Muscle layer of duodenum (tissue), 2 donors: Measurements from ENCODE around the gene SH2B3.

Source experiments
- H3K27ac ChIP-seq: one replicate; pipeline ENCODE4 v1.7.0; 2013; ENCODE audit warnings: mild to moderate bottlenecking, low read length
- H3K27me3 ChIP-seq: one replicate; pipeline ENCODE4 v1.7.0; 2013; ENCODE audit warnings: low read depth, mild to moderate bottlenecking, control low read depth, low read length
- H3K36me3 ChIP-seq, 2 donors: one replicate each; pipeline ENCODE4 v1.7.0; 2013; ENCODE audit warnings: low read length in 2 of 2, control low read depth in 1 of 2, mild to moderate bottlenecking in 1 of 2; ENCODE audit not compliant: insufficient read depth in 2 of 2, control insufficient read depth in 1 of 2
- H3K4me1 ChIP-seq, 2 donors: one replicate each; pipeline ENCODE4 v1.7.0; 2013; ENCODE audit warnings: low read length in 2 of 2, mild to moderate bottlenecking in 2 of 2, control low read depth in 1 of 2, moderate library complexity in 1 of 2; ENCODE audit not compliant: insufficient read depth in 2 of 2, control insufficient read depth in 1 of 2
- H3K4me3 ChIP-seq, 2 donors: one replicate each; pipeline ENCODE4 v1.7.0; 2013; ENCODE audit warnings: low read length in 2 of 2, low read depth in 1 of 2, mild to moderate bottlenecking in 1 of 2
- H3K9me3 ChIP-seq, 2 donors: one replicate each; pipeline ENCODE4 v1.7.0; 2013; ENCODE audit warnings: low read length in 2 of 2, control low read depth in 1 of 2, mild to moderate bottlenecking in 1 of 2; ENCODE audit not compliant: control insufficient read depth in 1 of 2
- donor health status: healthy.

The SH2B3 gene

DNA sequence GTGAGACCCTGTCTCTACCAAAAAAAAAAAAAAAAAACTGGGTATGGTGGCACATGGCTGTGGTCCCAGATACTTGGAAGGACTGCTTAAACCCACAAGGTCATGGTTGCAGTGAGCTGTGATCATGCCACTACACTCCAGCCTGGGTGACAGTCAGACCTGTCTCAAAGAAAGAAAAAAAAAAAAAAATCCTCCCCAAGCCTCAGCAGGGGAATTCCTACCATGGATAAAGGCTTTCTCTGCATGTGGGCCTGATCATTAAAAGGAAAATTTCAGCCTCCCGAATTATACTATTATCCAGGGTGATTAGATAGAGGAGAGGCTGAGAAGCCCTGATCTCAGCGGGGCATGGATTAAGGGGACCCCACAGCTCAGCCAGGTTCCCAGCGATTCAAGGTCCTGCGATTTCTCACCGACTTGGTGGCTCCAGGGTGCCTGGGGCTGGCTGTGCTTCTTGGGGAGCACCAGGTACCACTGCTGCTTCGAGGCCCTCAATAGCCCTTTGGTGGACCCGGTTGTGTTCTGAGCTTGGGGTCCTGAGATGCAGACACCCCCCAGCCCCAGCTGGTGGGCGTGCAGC, 5.6 kb downstream of the SH2B3 start:
- no peak overlapping the region for H3K27ac ChIP-seq
- H3K4me3 ChIP-seq, result no peak overlapping the region
- H3K27me3 ChIP-seq, result no peaks in the 10 kb centered on the region
- peaks cover 0 to 8% of the 10 kb centered on the region in 2 donors for H3K36me3 ChIP-seq
- H3K4me1 ChIP-seq, result peaks cover 18 to 61% of the 10 kb centered on the region in 2 donors
- no peaks in the 10 kb centered on the region for H3K9me3 ChIP-seq

DNA sequence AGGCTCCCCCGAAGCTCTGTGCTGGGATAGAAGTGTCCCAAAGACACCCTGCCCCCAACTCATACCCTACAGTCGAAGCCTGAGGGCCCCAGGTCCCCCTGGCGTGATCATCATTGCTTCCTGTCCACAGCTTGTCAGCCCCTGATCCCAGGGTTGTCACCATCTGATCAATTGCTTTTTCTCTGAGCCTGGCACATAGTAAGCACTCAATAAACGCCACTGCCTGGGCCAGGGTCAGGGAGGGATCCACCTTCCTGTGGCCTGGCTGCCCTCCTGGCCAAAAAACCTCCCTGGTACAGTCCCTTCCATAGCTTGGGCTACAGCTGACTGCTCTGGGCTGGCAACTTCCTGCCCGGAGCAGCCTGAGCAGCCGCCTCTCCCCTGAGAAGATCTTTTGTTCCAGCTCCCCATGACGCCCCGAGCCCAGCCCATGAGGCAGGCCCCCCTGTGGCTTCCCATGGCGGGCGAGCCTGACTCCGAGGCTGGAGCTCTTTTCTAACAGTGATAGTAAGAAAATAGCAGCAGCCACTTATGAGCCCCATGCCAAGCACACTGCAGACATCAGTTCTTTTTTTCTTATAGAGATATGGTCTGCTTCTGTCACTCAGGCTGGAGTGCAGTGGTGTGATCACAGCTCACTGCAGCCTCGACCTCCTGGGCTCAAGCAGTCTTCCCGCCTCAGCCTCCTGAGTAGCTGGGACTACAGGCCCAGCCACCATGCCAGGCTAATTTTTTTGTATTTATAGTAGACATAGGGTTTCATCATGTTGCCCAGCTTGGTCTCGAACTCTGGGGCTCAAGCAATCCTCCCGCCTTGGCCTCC, 6.5 kb downstream of the SH2B3 start:
- H3K36me3 ChIP-seq, result peaks cover 0 to 8% of the 10 kb centered on the region in 2 donors
- no peaks in the 10 kb centered on the region for H3K27me3 ChIP-seq
- H3K27ac ChIP-seq, result no peak overlapping the region
- H3K4me1 ChIP-seq, result peaks cover 18 to 53% of the 10 kb centered on the region in 2 donors
- no peaks in the 10 kb centered on the region for H3K9me3 ChIP-seq
- no peak overlapping the region for H3K4me3 ChIP-seq

DNA sequence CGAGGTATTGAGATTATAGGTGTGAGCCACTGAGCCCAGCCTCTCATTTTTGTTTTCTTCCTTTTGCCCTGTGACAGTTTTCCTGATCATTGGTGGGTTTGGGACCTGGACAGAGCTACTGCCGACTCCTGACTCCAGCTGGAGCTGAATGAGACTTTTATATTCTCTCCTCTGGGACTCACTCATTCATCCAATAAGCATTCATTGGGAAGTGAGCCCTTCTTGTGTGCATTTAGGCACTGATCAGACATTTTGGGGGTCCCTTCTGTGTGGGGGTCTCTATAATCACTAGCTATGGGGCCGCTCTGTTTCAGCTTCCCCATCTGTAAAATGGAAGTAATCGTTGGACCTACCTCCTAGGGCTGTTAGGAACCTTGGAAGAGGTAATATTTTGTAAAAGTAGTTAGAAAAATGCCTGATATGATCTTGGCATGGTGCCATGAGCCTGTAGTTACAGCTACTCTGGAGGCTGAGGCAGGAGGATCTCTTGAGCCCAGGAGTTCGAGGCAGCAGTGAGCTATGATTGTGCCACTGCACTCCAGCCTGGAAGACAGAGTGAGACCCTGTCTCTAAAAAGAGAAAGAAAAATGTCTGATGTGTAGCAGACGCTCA, 7.2 kb downstream of the SH2B3 start:
- Histone ChIP-seq H3K27me3 (no peaks in the 10 kb centered on the region), H3K9me3 (no peaks in the 10 kb centered on the region), H3K4me3 (no peak overlapping the region), H3K27ac (no peak overlapping the region), H3K4me1 (peaks cover 15 to 45% of the 10 kb centered on the region in 2 donors), H3K36me3 (peaks cover 0 to 10% of the 10 kb centered on the region in 2 donors)

DNA sequence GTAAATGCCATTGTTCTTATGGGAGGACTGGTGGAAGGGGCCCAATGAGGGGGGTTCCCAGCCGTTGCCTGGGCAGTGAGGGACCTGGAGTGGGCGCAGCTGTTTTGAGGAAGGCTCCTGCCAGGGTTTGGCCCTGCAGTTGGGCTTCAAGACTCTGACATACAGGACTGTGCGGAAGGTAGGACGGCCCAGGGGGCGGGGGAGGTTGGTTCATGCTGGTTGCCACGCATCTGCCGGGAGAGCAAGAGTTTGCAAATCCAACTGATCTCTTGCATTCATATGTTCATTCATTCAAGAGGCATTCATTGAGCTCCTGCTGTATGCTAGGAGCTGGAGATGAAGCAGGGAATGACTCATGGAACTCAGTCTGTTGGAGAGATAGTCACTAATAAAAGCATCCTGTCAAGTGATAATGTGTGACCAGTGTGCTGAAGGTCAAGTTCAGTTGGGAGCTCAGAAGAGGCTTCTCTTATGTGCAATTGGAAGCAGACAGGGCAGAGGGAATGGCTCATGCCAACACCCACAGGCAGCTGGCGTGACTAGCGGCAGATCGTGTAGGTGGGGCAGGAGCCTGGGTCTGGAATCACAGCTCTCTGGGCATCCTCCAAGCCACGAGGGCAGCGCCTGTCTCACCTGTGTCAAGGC, 7.8 kb downstream of the SH2B3 start:
- Histone ChIP-seq H3K27ac (no peak overlapping the region), H3K36me3 (peaks cover 0 to 15% of the 10 kb centered on the region in 2 donors), H3K4me3 (no peak overlapping the region), H3K9me3 (no peaks in the 10 kb centered on the region), H3K27me3 (no peaks in the 10 kb centered on the region), H3K4me1 (peaks cover 12 to 40% of the 10 kb centered on the region in 2 donors)

DNA sequence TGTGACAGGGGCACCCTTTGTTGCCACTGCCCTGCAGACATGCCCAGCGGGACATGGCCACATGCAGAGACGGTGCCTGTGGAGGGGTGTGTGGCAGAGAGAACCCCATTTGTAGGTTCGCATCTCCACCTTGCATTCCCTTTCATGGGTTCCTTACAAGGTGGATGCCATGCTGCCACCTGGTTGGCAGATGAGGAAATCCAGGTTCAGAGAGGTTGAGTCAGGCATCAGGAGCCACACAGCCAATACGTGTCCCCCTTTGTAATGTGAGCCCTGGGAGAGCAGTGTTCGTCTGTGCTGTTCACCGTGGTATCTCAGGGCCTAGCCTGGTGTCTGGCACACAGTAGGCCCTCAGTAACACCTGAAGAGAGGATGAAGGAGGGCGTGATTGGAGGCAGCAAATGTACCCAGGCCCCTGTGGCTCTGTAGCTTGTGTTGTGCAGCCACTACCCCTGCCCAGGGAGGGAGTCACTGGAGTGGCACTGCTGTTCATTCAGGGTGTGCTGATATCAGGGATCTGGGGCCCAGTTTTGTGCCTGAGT, 9.1 kb downstream of the SH2B3 start:
- no peak overlapping the region for H3K27ac ChIP-seq
- H3K4me1 ChIP-seq, result peaks cover 12 to 28% of the 10 kb centered on the region in 2 donors
- no peaks in the 10 kb centered on the region for H3K27me3 ChIP-seq
- H3K4me3 ChIP-seq, result no peak overlapping the region
- H3K36me3 ChIP-seq, result peaks cover 3 to 15% of the 10 kb centered on the region in 2 donors
- H3K9me3 ChIP-seq, result no peaks in the 10 kb centered on the region

DNA sequence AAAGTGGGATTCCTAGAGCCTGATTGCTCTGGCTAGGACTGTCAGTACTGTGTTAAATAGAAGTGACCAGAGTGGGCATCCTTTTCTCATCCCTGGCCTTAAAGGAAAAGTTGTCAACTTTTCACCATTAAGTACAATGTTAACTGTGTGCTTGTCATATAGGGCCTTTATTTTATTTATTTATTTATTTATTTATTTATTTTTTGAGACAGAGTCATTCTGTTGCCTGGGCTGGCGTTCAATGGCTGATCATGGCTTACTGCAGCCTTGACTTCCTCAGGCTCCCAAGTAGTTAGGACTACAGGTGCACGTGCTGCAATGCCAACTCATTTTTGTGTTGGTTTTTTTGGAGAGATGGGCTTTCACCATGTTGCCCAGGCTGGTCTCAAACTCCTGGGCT, 11.6 kb downstream of the SH2B3 start:
- H3K9me3 ChIP-seq, result no peaks in the 10 kb centered on the region

DNA sequence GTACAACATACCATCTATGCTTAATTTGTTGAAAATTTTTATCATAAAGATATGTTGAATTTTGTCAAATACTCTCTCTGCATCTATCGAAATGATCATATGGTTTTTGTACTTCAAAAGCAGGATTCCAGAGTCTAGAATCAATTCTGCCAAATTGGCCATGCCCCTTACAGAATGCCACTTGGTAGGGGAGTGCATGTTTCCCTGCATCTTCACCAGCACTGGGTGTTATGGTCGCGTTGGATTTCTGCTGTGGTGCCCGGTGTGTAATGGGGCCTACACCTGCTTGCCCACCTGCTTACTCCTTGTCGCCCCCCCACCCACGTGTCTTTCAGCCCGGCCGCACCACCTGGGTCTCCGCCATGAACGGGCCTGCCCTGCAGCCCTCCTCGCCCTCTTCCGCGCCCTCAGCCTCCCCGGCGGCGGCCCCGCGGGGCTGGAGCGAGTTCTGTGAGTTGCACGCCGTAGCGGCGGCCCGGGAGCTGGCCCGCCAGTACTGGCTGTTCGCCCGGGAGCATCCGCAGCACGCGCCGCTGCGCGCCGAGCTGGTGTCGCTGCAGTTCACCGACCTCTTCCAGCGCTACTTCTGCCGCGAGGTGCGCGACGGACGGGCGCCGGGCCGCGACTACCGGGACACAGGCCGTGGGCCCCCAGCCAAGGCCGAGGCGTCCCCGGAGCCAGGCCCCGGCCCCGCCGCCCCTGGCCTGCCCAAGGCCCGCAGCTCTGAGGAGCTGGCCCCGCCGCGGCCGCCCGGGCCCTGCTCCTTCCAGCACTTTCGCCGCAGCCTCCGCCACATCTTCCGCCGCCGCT, 12.3 kb downstream of the SH2B3 start:
- peaks cover 0 to 7% of the 10 kb centered on the region in 2 donors for H3K4me1 ChIP-seq
- H3K4me3 ChIP-seq, result no peak overlapping the region
- H3K27me3 ChIP-seq, result no peaks in the 10 kb centered on the region
- H3K36me3 ChIP-seq, result peaks cover 10 to 11% of the 10 kb centered on the region in 2 donors
- no peaks in the 10 kb centered on the region for H3K9me3 ChIP-seq
- no peak overlapping the region for H3K27ac ChIP-seq

More for the DNA sequence above, 11.6 kb downstream of the SH2B3 start:
- Histone ChIP-seq H3K27me3 (no peaks in the 10 kb centered on the region), H3K27ac (no peak overlapping the region), H3K36me3 (peaks cover 10 to 11% of the 10 kb centered on the region in 2 donors), H3K4me1 (peaks cover 0 to 10% of the 10 kb centered on the region in 2 donors), H3K4me3 (no peak overlapping the region)

DNA sequence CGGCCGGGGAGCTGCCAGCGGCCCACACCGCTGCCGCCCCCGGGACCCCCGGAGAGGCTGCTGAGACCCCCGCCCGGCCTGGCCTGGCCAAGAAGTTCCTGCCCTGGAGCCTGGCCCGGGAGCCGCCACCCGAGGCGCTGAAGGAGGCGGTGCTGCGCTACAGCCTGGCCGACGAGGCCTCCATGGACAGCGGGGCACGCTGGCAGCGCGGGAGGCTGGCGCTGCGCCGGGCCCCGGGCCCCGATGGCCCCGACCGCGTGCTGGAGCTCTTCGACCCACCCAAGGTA, 12.8 kb downstream of the SH2B3 start:
- peaks cover 10 to 11% of the 10 kb centered on the region in 2 donors for H3K36me3 ChIP-seq
- no peak overlapping the region for H3K4me3 ChIP-seq
- H3K9me3 ChIP-seq, result no peaks in the 10 kb centered on the region
- peaks cover 0 to 3% of the 10 kb centered on the region in 2 donors for H3K4me1 ChIP-seq
- no peaks in the 10 kb centered on the region for H3K27me3 ChIP-seq
- no peak overlapping the region for H3K27ac ChIP-seq

DNA sequence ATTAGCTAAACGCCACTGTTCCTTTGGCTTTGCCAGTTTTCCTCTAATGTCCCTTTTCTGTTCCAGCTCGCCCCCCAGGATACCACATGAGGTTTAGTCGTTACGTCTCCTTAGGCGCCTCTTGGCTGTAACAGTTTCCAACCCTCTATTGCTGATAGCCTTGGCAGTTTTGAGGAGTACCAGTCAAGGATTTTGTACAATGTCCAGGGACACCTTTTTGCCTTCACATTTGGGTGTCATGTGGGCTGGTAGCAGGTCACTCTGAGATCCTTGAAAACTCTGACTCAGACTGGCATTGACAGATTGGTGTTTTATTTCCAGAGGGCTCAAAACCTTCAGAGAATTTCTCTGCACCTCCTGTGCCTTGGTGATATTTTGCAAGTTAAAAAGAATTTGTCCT, 14.1 kb downstream of the SH2B3 start:
- Histone ChIP-seq H3K4me3 (no peak overlapping the region), H3K36me3 (peaks cover 10 to 11% of the 10 kb centered on the region in 2 donors), H3K27ac (no peak overlapping the region), H3K9me3 (no peaks in the 10 kb centered on the region), H3K4me1 (peaks cover 4 to 7% of the 10 kb centered on the region in 2 donors), H3K27me3 (no peaks in the 10 kb centered on the region)

DNA sequence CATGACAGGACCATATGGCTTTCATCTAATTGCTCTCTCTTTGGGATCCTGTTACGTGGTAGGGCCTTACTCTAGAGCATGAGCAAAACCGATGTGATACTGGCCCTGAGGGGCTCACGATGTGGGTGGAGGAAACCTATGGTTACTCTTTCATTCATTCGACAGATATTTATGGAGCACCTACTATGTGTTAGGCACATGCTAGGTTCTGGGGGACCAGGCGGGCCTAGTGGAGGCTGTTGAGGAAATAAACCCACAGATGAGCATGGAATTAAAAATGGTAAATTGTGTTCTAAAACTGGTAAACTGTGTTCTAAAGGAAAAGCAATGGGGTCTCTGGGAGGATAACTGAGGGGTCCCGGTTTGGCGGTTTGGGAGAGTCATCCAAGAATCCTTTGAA, 14.8 kb downstream of the SH2B3 start:
- no peaks in the 10 kb centered on the region for H3K9me3 ChIP-seq
- no peak overlapping the region for H3K4me3 ChIP-seq
- no peak overlapping the region for H3K27ac ChIP-seq
- H3K27me3 ChIP-seq, result no peaks in the 10 kb centered on the region
- peaks cover 10 to 11% of the 10 kb centered on the region in 2 donors for H3K36me3 ChIP-seq
- H3K4me1 ChIP-seq, result peaks cover 4 to 12% of the 10 kb centered on the region in 2 donors
